Measurements from ENCODE around the gene NEK9. TPM values are rescaled to one million over a fixed set of nuclear protein-coding genes. Genes with fewer than 3 reads are reported as not detected.
"Not testable (repeated sequence)": the region's sequence is repeated elsewhere in the genome, so short reads cannot be mapped to it uniquely, and the experiment has no call there.

NEK9 gene
- total RNA-seq, 2 experiments from 2014 or later: 74.9 to 81.6 TPM

DNA sequence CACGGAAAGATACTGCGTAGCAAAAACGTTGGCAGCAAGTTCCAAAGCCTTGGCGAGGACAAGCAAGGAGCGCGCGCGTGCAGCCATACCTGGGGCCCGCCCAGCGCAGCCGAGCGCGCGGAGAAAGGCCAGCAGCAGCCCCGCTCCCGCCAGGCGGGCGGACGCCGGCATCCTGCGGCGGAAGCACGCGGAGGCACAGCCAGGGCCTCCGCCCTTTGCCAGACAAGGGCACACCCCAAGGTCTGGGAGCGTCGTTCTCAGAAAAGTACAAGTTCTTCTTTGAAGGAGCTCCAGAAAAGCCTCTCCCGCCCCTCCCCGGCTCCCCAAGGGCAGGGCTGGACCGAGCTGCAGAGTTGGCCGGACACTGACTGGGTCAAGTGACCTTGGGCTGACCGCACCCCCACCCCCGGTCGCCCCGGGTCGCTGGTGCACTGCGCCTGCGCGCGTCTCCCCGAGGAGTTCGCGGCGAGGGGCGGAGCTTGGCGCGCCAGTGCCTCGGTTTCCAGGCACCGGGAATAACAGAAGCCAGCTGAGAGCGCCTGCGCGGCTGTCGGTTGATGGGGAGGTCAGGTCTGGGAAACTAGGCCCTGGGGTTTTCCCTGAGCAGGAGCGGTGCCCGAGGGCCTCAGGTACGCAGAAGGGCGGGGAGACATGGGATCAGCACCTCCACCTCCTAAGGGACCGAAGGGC is 57.6 kb downstream of the NEK9 start, which contains the start of gene ZC2HC1C:
Gene ZC2HC1C (plus strand): TSS at position 521 of the 690 bp plus-strand sequence. CDS start 933 bp downstream, outside the sequence.
- DNase-seq: peak; percentile 65
- peaks cover 21% of the 10 kb centered on the region for H3K4me1 Mint-ChIP-seq
- CTCF ChIA-PET: interaction anchor here (0.6 to 1.7 kb wide), 7 partner anchors 7 to 191 kb away, joined by 3 to 5 read pairs (median 4); no protein-coding TSS in a partner anchor
- POLR2A ChIA-PET: interaction anchor here (0.6 to 0.9 kb wide), 2 partner anchors 9 kb away, joined by 3 read pairs; no protein-coding TSS in a partner anchor
- no peak within 1 kb of the TSS for H3K27ac Mint-ChIP-seq
- H3K36me3 Mint-ChIP-seq (ENCODE audit: low read depth): no peaks in the 10 kb centered on the region
- H3K4me3 Mint-ChIP-seq: no peak within 1 kb of the TSS
- no peaks in the 10 kb centered on the region for H3K9me3 Mint-ChIP-seq
- no peaks in the 10 kb centered on the region for H3K27me3 Mint-ChIP-seq

DNA sequence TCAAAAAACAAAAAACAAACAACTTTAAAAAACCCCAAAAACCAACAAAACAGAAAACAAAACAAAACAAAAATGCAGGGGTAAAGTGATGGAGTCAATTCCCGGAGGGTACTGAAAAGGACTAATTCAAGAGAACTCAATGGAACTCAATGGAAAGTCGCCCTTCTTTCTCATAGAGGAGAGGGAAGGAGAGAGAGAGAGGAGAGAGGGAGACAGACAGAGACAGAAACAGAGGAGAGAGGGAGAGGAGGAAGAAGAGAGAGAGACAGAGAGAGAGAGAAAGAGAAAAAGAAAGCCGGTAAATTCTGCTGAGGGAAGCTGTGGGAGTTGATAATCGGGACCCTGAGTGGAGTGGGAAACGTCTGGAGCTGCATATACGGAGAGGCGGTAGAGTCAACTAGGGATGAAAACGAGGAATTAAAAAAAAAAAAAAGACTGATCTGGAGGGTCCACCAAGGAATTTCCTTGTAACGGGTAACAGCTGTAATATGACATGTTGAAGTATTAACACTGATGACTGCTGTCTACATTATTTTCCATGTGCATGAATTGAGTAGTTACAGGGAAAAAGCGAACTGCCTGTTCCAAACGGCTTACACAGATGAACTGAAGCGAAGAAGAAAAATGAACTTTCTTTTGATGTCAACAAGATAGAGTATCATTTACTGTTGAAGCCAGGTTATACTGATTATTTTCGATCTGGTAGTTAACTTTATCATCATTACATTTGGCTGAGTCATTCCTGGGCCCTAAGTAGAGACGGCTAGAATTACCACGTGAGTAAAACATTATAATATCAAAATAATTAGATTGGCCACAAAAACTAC is 58.3 kb downstream of the NEK9 start:
- Mint-ChIP-seq H3K36me3 (ENCODE audit: low read depth) (no peaks in the 10 kb centered on the region), H3K27me3 (no peaks in the 10 kb centered on the region), H3K4me1 (peaks cover 26% of the 10 kb centered on the region), H3K9me3 (no peaks in the 10 kb centered on the region), H3K4me3 (no peak overlapping the region), H3K27ac (no peak overlapping the region)
- POLR2A ChIA-PET: no interaction called here
- CTCF ChIA-PET: interaction anchor here (0.6 to 1.4 kb wide), 6 partner anchors 8 to 450 kb away, joined by 3 to 5 read pairs (median 3); no protein-coding TSS in a partner anchor
- no peak for DNase-seq

DNA sequence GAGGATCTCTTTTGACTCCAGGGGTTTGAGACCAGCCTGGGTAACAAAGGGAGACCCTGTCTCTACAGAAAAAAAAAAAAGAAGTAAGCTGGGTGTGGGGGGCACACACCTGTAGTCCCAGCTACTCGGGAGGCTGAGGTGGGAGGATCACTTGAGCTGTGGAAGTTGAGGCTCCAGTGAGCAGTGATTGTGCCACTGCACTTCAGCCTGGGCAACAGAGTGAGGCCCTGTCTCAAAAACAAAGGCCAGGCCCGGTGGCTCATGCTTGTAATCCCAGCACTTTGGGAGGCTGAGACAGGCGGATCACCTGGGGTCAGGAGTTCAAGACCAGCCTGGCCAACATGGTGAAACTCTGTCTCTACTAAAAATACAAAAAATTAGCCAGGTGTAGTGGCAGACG is 59.1 kb downstream of the NEK9 start:
- H3K4me1 Mint-ChIP-seq: peaks cover 33% of the 10 kb centered on the region
- H3K36me3 Mint-ChIP-seq (ENCODE audit: low read depth); H3K27ac Mint-ChIP-seq; H3K4me3 Mint-ChIP-seq; POLR2A ChIA-PET; H3K9me3 Mint-ChIP-seq; DNase-seq; H3K27me3 Mint-ChIP-seq: not testable (repeated sequence)
- CTCF ChIA-PET: interaction anchor here (0.6 to 1.3 kb wide), 4 partner anchors 28 to 449 kb away, joined by 3 to 5 read pairs (median 3); no protein-coding TSS in a partner anchor

DNA sequence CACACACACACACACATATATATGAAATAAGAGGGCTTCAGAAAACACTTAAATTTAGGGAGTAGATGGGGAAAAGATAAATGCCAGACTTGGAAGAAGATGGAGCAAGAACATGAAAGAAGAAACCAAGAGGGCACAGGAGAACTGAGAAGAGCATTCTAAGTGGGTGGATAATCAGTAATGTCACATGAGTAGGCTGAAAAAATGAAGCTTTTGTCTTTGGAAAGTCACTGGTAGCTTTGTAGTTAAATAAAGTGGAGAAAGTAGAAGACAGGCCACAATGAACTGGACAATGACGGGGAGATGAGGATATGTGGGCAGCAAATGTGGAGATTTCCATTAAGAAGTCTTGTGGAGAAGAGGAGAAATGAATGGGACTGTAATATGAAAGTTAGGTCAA is 59.6 kb downstream of the NEK9 start:
- ChIA-PET POLR2A (no interaction called here), CTCF (interaction anchor here (0.6 kb wide), 1 partner anchor 52 kb away, joined by 3 read pairs; no protein-coding TSS in a partner anchor)
- no peak overlapping the region for H3K4me3 Mint-ChIP-seq
- no peaks in the 10 kb centered on the region for H3K27me3 Mint-ChIP-seq
- H3K27ac Mint-ChIP-seq: no peak overlapping the region
- no peaks in the 10 kb centered on the region for H3K36me3 Mint-ChIP-seq (ENCODE audit: low read depth)
- no peak for DNase-seq
- peaks cover 37% of the 10 kb centered on the region for H3K4me1 Mint-ChIP-seq
- H3K9me3 Mint-ChIP-seq: no peaks in the 10 kb centered on the region

DNA sequence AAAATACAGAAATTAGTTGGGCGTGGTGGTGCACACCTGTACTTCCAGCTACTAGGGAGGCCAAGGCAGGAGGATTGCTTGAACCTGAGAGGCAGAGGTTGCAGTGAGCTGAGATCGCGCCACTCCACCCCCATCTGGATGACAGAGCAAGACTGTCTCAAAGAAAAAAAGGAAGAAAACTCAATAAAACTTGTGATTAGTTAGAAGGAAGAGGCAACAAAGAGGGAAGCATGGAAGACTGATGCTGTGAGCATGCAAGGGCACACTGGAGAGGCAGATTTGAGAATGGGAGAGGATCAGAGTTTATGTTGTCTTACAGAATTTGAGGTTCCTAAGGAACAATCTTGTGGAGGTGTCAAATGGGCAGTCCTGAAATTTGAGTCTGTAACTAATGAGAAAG is 60.2 kb downstream of the NEK9 start:
- Mint-ChIP-seq H3K9me3 (no peaks in the 10 kb centered on the region), H3K4me1 (peaks cover 38% of the 10 kb centered on the region), H3K4me3 (no peak overlapping the region), H3K27ac (no peak overlapping the region), H3K36me3 (ENCODE audit: low read depth) (peaks cover 2% of the 10 kb centered on the region), H3K27me3 (no peaks in the 10 kb centered on the region)
- no peak for DNase-seq
- POLR2A ChIA-PET: no interaction called here
- CTCF ChIA-PET: interaction anchor here (1.3 kb wide), 1 partner anchor 17 kb away, joined by 7 read pairs; no protein-coding TSS in a partner anchor

DNA sequence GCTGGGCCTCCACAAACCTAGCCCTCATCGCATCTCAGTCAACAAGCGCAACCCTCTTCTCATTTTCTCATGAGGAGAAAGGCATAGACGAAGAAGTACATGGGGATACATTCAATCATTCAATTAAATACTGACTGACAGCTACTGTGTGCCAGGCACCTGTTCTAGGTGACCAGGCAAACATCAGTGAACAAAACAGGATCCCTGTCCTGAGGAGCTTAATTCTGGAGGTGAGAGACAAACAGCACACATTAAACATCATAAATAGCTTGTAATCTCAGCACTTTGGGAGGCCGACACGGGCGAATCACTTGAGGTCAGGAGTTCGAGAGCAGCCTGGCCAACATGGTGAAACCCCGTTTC is 62.7 kb downstream of the NEK9 start:
- Mint-ChIP-seq H3K27ac (peak overlapping the region; percentile 97), H3K4me1 (peaks cover 49% of the 10 kb centered on the region), H3K36me3 (ENCODE audit: low read depth) (peaks cover 24% of the 10 kb centered on the region), H3K4me3 (peak overlapping the region; percentile 99), H3K9me3 (no peaks in the 10 kb centered on the region), H3K27me3 (no peaks in the 10 kb centered on the region)
- no peak for DNase-seq
- POLR2A ChIA-PET: no interaction called here
- CTCF ChIA-PET: interaction anchor here (0.5 to 2.4 kb wide), 9 partner anchors 12 to 302 kb away, joined by 3 to 9 read pairs (median 3); no protein-coding TSS in a partner anchor

DNA sequence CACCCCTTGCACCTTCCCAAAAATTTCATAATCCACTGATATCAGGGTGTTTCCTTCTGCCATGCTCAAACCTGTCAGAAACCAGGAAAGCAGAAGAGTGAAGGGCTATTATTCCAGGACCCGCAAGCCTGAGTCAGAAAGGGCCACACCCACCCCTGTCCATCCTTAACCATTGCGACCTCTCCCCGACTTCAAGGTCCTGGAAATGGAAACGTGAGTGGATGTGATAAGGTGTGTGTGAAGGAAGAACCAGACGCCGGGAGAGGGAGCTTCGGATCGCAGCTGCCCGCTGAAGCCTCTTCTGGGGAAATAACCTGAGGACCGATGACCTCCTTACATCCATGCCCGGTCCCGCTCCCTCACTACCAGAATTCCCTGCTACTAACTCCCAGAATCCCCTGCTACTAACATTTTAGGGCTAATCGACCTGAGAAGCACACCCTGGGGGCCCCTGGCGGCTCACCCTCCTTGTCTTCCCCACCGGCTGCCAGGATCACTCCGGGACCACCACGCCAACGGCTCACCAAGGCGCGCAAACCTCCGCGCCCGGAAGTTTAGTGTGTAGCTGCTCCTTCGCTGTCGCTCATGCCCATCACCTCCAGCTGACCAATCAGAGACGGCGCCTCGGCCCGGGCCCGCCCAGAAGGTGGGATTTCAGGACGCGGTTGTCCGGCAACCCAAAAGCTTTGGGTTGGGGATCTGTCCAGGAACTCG is 63.2 kb downstream of the NEK9 start, which contains the start of gene ACYP1:
Gene ACYP1 (minus strand): TSS at position 534 of the 714 bp plus-strand sequence. CDS start 471 bp downstream, at position 63.
- peaks cover 27% of the 10 kb centered on the region for H3K36me3 Mint-ChIP-seq (ENCODE audit: low read depth)
- DNase-seq: peak; percentile 91
- CTCF ChIA-PET: interaction anchor here (0.5 to 2.4 kb wide), 10 partner anchors 8 to 301 kb away, joined by 3 to 9 read pairs (median 3); no protein-coding TSS in a partner anchor
- peak within 1 kb of the TSS; percentile 99 for H3K4me3 Mint-ChIP-seq
- no peaks in the 10 kb centered on the region for H3K27me3 Mint-ChIP-seq
- H3K9me3 Mint-ChIP-seq: no peaks in the 10 kb centered on the region
- peaks cover 50% of the 10 kb centered on the region for H3K4me1 Mint-ChIP-seq
- peak within 1 kb of the TSS; percentile 97 for H3K27ac Mint-ChIP-seq
- POLR2A ChIA-PET: no interaction called here

DNA sequence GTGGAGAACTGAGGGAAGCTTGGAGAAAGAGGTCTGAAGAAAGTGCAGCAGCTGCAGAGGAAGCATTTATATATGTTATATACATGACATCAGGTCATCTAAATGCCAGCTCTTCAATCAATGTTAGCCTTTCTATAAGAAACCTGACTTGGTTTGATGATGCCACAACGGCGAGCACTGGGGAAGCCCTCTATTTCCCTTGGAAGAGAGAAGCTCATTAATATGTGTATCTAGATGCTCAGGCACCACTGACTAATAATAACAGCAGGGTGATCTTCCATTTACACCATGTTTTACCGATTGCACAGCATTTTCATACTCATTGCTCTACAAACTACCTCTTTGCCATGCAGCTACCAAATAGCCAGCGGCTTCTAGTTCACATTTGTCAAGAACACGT is 63.8 kb downstream of the NEK9 start:
- peak overlapping the region; percentile 97 for H3K27ac Mint-ChIP-seq
- peaks cover 51% of the 10 kb centered on the region for H3K4me1 Mint-ChIP-seq
- H3K4me3 Mint-ChIP-seq: peak overlapping the region; percentile 99
- ChIA-PET CTCF (interaction anchor here (0.8 to 2.4 kb wide), 5 partner anchors 8 to 300 kb away, joined by 3 to 9 read pairs (median 3); partner anchors contain the start of gene YLPM1), POLR2A (no interaction called here)
- no peaks in the 10 kb centered on the region for H3K9me3 Mint-ChIP-seq
- H3K36me3 Mint-ChIP-seq (ENCODE audit: low read depth): peaks cover 30% of the 10 kb centered on the region
- DNase-seq: no peak
- H3K27me3 Mint-ChIP-seq: no peaks in the 10 kb centered on the region

DNA sequence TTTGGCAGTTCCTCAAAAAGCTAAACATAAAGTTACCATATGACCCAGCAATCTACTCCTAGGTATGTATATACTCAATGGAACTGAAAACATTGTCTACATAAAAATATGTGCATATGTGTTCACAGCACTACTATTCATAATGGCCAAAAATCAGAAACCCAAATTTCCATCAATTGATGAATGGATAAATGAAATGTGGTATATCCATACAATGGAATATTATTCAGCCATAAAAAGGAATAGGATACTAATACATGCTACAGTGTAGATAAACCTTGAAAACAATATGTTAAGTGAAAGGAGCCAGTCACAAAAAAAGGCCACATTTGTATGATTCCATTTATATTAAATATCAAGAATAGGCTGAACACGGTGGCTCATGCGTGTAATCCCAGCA is 66.4 kb downstream of the NEK9 start:
- ChIA-PET POLR2A (interaction anchor here (0.6 kb wide), 1 partner anchor 9 kb away, joined by 3 read pairs; the partner anchor contains the start of gene ZC2HC1C), CTCF (no interaction called here)
- peaks cover 48% of the 10 kb centered on the region for H3K36me3 Mint-ChIP-seq (ENCODE audit: low read depth)
- H3K27me3 Mint-ChIP-seq: no peaks in the 10 kb centered on the region
- peaks cover 63% of the 10 kb centered on the region for H3K4me1 Mint-ChIP-seq
- DNase-seq: no peak
- no peaks in the 10 kb centered on the region for H3K9me3 Mint-ChIP-seq
- H3K27ac Mint-ChIP-seq: no peak overlapping the region
- no peak overlapping the region for H3K4me3 Mint-ChIP-seq

DNA sequence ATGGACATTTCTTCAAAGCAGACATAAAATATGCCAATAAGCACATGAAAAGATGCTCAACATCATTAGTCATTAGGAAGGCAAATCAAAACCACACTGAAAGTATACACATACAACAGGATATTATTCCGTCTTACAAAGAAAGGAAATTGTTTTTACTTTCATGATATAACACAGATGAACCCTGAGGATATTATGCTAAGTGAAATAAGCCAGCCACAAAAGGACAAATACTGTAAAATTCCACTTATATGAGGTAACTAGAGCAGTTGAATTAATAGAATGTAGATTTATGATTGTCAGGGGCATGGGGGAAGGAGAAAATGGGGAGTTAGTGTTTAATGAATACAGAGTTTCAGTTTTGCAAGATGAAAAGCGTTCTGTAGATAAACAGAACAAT is 67.2 kb downstream of the NEK9 start:
- DNase-seq: no peak
- H3K36me3 Mint-ChIP-seq (ENCODE audit: low read depth): peaks cover 52% of the 10 kb centered on the region
- ChIA-PET CTCF (interaction anchor here (0.6 kb wide), 1 partner anchor 337 kb away, joined by 3 read pairs; no protein-coding TSS in a partner anchor), POLR2A (no interaction called here)
- H3K27me3 Mint-ChIP-seq: no peaks in the 10 kb centered on the region
- H3K9me3 Mint-ChIP-seq: no peaks in the 10 kb centered on the region
- H3K4me3 Mint-ChIP-seq: no peak overlapping the region
- peaks cover 62% of the 10 kb centered on the region for H3K4me1 Mint-ChIP-seq
- no peak overlapping the region for H3K27ac Mint-ChIP-seq

DNA sequence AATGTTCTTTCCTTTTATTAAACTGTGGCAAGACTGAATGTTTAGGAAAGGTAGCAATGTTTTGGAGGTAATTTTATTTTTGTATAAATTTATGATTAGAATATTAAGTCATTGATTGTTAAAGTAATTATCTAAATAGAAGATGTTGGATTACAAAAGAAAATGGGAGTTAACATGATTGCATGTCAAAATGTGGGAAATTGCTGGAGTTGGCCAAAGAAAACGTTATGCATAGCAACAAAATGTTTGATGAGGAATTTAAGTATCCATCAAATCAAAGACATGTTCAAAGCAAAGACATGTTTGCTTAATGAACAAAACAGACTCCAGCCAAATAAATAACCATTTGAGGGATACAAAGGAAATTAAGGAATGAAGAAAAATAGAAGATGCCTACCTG is 72.4 kb downstream of the NEK9 start:
- H3K27me3 Mint-ChIP-seq: no peaks in the 10 kb centered on the region
- DNase-seq: no peak
- no peaks in the 10 kb centered on the region for H3K9me3 Mint-ChIP-seq
- H3K27ac Mint-ChIP-seq: no peak overlapping the region
- POLR2A ChIA-PET: no interaction called here
- H3K36me3 Mint-ChIP-seq (ENCODE audit: low read depth): peaks cover 60% of the 10 kb centered on the region
- H3K4me1 Mint-ChIP-seq: peaks cover 61% of the 10 kb centered on the region
- CTCF ChIA-PET: no interaction called here
- no peak overlapping the region for H3K4me3 Mint-ChIP-seq

Measured in activated CD4-positive, alpha-beta T cell treated with anti-CD3 and anti-CD28 coated beads, Interleukin-2, amount 10 ng/mL, durations not matched to agents 7 days and 5 days (primary cell).